HFFc6 (cell line): ENCODE data around the gene SOBP. TPM values are rescaled to one million over a fixed set of nuclear protein-coding genes. Genes with fewer than 3 reads are reported as not detected.
"Not testable (repeated sequence)": the region's sequence is repeated elsewhere in the genome, so short reads cannot be mapped to it uniquely, and the experiment has no call there.

ENCODE experiments used
- DNase-seq: peaks from one replicate; pipeline ENCODE4 v3.0.0-alpha.2; 2018
- H3K27ac Mint-ChIP-seq: 2 replicates; pipeline ENCODE4 v1.8.0; 2020; ENCODE audit warnings: mild to moderate bottlenecking, mixed read lengths
- H3K27me3 Mint-ChIP-seq: 2 replicates; pipeline ENCODE4 v1.8.0; 2021; ENCODE audit warnings: mild to moderate bottlenecking, moderate library complexity, mixed read lengths; ENCODE audit not compliant: insufficient read depth
- H3K36me3 Mint-ChIP-seq: 2 replicates; pipeline ENCODE4 v1.8.0; 2021; ENCODE audit warnings: low read depth, mixed read lengths
- H3K4me1 Mint-ChIP-seq: 2 replicates; pipeline ENCODE4 v1.8.0; 2020; ENCODE audit warnings: low read depth, mixed read lengths
- H3K4me3 Mint-ChIP-seq: 2 replicates; pipeline ENCODE4 v1.8.0; 2020; ENCODE audit warnings: mild to moderate bottlenecking, moderate library complexity, mixed read lengths
- H3K9me3 Mint-ChIP-seq: 2 replicates; pipeline ENCODE4 v1.8.0; 2020; ENCODE audit warnings: mild to moderate bottlenecking, mixed read lengths
- total RNA-seq, 6 experiments: library from RNA; stranded (reverse); fragmentation: NEBNext Ultra II Directional; extraction: Animal tissue kit (Norgen Biotek cat#: 25700); gene quantifications; 2 replicates in 1 of 6; 3 replicates in 5 of 6; pipeline ENCODE4 v1.2.3, GENCODE V29; 2021
- TF ChIP-seq, protein P1 (sequence below): fragments of 200-600 bp; sonication (generic); IDR thresholded peaks from 2 replicates; pipeline ENCODE4 v1.5.0; 2021; ENCODE audit warnings: antibody characterized with exemption, mild to moderate bottlenecking

Gene SOBP
- total RNA-seq, 6 experiments from 2014 or later: 0.09 to 0.50 (median 0.15) TPM; not detected in 1

DNA sequence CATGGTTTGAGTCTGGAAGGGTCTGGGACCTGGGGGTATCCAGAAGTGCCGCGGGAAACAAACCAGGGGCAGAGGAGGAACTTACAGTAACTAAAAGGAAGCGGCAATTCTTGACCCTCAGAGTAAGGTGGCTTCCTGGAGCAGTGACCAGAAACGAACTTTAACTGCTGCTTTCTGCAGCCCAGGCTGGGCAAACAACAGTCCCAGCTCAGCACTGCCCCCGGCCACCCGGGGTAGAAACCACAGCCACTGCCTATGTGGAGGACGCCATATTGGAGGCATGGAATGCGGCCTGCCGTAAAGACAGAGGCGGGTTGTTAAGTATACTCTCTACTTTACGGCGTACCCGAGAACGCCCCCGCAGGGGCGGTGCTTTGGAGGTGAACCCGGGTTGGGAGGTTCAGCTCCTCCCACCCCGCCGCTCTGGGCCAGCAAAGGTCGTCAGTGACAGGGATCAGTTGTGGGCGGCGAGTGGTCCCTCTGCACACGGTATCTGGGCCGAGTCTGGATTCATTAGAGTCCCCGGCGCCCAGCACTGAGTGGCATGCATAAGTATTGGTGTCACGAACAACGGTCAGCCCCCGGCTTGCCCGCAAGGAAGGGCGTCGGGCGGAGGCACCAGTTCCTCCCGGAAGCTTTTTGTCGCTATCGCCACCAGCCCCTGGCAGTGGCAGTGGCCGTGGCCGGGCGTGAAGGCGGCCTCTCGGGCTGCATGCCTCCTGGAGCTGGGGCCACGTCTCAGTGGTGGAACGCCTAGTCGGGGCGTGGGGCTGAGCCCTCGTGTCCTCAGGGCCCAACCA lies 30.4 kb upstream of the SOBP start, which contains the start of gene PDSS2:
TSS of gene PDSS2 (minus strand) at position 282 of the 800 bp plus-strand sequence. CDS start at position 3, 279 bp downstream.
- H3K9me3 Mint-ChIP-seq: no peaks in the 10 kb centered on the region
- peaks cover 9% of the 10 kb centered on the region; the same call in 1 of the 2 replicates for H3K36me3 Mint-ChIP-seq
- peaks cover 25% of the 10 kb centered on the region for H3K4me1 Mint-ChIP-seq
- TF ChIP-seq, protein P1, sequence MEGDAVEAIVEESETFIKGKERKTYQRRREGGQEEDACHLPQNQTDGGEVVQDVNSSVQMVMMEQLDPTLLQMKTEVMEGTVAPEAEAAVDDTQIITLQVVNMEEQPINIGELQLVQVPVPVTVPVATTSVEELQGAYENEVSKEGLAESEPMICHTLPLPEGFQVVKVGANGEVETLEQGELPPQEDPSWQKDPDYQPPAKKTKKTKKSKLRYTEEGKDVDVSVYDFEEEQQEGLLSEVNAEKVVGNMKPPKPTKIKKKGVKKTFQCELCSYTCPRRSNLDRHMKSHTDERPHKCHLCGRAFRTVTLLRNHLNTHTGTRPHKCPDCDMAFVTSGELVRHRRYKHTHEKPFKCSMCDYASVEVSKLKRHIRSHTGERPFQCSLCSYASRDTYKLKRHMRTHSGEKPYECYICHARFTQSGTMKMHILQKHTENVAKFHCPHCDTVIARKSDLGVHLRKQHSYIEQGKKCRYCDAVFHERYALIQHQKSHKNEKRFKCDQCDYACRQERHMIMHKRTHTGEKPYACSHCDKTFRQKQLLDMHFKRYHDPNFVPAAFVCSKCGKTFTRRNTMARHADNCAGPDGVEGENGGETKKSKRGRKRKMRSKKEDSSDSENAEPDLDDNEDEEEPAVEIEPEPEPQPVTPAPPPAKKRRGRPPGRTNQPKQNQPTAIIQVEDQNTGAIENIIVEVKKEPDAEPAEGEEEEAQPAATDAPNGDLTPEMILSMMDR: peak; percentile 69
- peak; percentile 96 for DNase-seq
- peak within 1 kb of the TSS; percentile 96 for H3K4me3 Mint-ChIP-seq
- H3K27ac Mint-ChIP-seq: peak within 1 kb of the TSS; percentile 93
- H3K27me3 Mint-ChIP-seq: no peaks in the 10 kb centered on the region; the same call in 1 of the 2 replicates

DNA sequence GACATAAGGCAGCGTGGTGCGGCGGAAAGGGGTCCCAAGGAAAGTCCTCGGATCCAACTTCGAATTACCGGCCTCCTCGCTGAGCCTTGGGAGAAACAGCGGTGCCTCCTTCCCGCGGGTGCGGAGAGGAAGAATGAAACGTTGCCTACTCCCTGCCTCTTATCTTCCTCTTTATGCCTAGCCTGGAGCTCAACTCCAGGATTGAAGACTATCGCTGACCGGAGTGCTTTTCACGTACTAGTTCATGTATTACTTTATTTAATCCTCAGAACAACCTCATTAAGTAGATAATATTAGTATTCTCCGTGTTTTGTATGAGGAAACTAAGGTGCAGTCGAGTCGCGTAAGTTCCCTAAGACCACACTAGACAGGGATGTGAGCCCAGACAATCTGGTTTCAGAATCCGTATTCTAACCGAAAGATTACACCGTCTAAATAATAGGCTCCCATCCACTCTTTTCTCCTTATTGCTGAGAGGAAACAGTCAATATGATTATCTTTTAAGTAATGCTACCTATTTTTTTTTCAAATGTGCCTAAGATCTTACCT lies 29.8 kb upstream of the SOBP start:
- peaks cover 25% of the 10 kb centered on the region for H3K4me1 Mint-ChIP-seq
- no peak for DNase-seq
- peak overlapping the region; percentile 93; the same call in 1 of the 2 replicates for H3K27ac Mint-ChIP-seq
- H3K36me3 Mint-ChIP-seq: peaks cover 9% of the 10 kb centered on the region; the same call in 1 of the 2 replicates
- H3K27me3 Mint-ChIP-seq: no peaks in the 10 kb centered on the region; the same call in 1 of the 2 replicates
- H3K4me3 Mint-ChIP-seq: peak overlapping the region; percentile 96
- TF ChIP-seq, protein P1: no peak
- no peaks in the 10 kb centered on the region for H3K9me3 Mint-ChIP-seq

- peaks cover 5% of the 10 kb centered on the region for H3K27me3 Mint-ChIP-seq
- DNase-seq: no peak
- no peaks in the 10 kb centered on the region for H3K36me3 Mint-ChIP-seq
- H3K9me3 Mint-ChIP-seq: no peaks in the 10 kb centered on the region
- no peak overlapping the region for H3K4me3 Mint-ChIP-seq
- TF ChIP-seq, protein P1: no peak
- H3K27ac Mint-ChIP-seq: no peak overlapping the region
- no peaks in the 10 kb centered on the region for H3K4me1 Mint-ChIP-seq
These were observed 23.9 kb upstream of the SOBP start for GRCh38 chr6:107466062-107466461.

DNA sequence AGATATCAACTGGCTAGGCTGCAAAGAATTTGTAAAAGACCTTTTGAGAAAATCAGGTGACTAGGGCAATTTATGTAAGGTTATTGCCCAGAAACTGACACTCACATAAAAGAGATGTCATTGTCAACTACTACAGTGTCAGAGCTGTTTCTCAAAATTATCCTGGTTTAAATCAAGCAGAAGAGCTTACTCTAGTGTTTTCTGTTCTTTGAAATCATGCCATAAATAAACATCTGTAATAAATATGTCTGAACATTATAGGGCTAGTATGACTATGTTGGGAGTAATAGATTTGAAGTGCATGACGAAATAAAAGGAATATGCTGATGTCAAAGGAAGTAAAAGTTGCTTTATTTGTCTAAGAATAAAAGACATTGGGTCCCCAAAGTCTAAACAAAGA lies 19.6 kb upstream of the SOBP start:
- Mint-ChIP-seq H3K4me1 (no peaks in the 10 kb centered on the region), H3K9me3 (no peaks in the 10 kb centered on the region), H3K27me3 (peaks cover 8% of the 10 kb centered on the region), H3K4me3 (no peak overlapping the region), H3K36me3 (no peaks in the 10 kb centered on the region), H3K27ac (no peak overlapping the region)
- DNase-seq: no peak
- TF ChIP-seq, protein P1: no peak

DNA sequence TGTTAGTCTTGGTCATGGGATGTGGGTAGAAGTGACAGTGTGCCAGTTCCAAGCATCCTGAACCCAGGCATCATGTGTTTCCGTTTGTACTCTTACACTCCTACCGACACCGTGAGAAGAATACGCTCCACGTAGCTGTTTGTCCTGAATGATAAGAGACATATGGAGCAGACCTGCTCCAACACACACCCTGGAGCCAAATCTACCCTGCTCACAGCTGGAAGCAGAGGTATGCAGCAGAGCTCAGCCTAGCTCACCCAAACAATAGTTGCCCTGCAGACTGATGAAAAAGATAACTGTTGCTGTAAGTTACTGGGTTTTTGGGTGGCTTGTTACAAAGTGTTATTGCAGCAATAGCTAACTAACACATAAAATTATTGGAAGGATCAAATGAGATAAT lies 16.3 kb upstream of the SOBP start:
- TF ChIP-seq, protein P1: no peak
- DNase-seq: no peak
- no peak overlapping the region for H3K4me3 Mint-ChIP-seq
- H3K36me3 Mint-ChIP-seq: no peaks in the 10 kb centered on the region
- H3K4me1 Mint-ChIP-seq: no peaks in the 10 kb centered on the region
- H3K27ac Mint-ChIP-seq: no peak overlapping the region
- no peaks in the 10 kb centered on the region for H3K9me3 Mint-ChIP-seq
- H3K27me3 Mint-ChIP-seq: peaks cover 18% of the 10 kb centered on the region

DNA sequence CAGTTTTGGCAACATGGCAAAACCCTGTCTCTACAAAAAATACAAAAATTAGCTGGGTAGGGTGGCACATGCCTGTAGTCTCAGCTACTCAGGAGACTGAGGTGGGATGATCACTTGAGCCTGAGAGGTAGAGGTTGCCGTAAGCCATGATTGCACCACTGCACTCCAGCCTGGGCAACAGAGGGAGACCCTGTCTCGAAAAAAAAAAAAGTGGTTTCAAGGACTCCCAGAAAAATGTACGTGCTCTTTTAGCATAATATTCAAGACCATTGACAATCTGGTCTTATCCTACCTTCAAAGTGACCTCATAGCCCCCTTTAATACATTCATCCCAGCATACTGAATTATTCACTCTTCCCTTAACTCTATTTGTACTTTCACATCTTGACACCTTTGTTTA lies 14.6 kb upstream of the SOBP start:
- H3K36me3 Mint-ChIP-seq, H3K4me3 Mint-ChIP-seq, H3K9me3 Mint-ChIP-seq, H3K27ac Mint-ChIP-seq, H3K4me1 Mint-ChIP-seq, DNase-seq: not testable (repeated sequence)
- peaks cover 28% of the 10 kb centered on the region for H3K27me3 Mint-ChIP-seq

DNA sequence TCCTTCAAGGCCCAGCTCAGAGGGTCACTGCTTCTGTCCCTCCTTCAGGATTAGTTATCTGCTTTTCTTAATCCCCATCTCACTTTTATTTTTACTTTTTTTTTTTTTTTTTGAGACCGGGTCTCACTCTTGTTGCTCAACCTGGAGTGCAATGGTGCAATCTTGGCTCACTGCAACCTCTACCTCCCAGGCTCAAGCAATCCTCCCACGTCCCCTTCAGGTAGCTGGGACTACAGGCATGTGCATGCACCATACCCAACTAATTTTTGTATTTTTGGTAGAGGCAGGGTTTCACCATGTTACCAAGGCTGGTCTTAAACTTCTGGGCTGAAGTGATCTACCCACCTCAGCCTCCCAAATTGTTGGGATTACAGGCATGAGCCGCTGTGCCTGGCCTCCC lies 14.1 kb upstream of the SOBP start:
- peaks cover 33% of the 10 kb centered on the region for H3K27me3 Mint-ChIP-seq
- H3K36me3 Mint-ChIP-seq, H3K27ac Mint-ChIP-seq, H3K4me1 Mint-ChIP-seq, H3K9me3 Mint-ChIP-seq, H3K4me3 Mint-ChIP-seq, DNase-seq: not testable (repeated sequence)
